Activated CD8-positive, alpha-beta memory T cell treated with anti-CD3 and anti-CD28 coated beads for 4 hours (primary cell): Measurements from ENCODE around the gene C5orf58.

Experiments used
- DNase-seq, 2 donors: peaks; one replicate each; pipeline ENCODE4 v3.0.0-alpha.2; 2020; ENCODE audit warnings: low read depth in 2 of 2

C5orf58 gene, protein sequence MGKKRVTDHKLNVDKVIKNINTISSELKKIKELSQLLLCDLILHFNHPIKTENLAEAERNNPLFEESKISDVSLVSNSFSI

DNA sequence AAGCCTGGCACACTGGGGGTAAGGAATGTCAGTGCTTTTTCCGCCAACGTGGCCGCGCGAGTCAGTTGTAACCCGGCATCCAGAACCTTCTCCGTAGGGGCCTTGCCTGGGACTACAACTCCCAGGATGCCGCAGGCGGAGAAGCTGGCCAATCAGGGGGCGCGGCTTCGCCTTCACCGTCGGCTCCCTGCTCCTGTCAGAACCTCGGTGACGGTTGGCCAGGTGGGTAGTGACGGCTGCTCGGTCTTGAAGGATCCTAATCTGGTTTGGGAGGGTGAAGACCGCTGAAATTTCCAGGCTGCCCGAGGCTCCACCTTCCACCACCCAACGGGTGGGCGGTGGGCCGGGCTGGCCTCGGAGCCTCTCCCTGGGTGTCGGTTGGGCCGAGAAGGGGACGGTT, at the start of gene C5orf58:
TSS of gene C5orf58 (plus strand) at position 200 of the 400 bp plus-strand sequence. CDS start 1,992 bp downstream, outside the sequence.
- DNase-seq = no peak

DNA sequence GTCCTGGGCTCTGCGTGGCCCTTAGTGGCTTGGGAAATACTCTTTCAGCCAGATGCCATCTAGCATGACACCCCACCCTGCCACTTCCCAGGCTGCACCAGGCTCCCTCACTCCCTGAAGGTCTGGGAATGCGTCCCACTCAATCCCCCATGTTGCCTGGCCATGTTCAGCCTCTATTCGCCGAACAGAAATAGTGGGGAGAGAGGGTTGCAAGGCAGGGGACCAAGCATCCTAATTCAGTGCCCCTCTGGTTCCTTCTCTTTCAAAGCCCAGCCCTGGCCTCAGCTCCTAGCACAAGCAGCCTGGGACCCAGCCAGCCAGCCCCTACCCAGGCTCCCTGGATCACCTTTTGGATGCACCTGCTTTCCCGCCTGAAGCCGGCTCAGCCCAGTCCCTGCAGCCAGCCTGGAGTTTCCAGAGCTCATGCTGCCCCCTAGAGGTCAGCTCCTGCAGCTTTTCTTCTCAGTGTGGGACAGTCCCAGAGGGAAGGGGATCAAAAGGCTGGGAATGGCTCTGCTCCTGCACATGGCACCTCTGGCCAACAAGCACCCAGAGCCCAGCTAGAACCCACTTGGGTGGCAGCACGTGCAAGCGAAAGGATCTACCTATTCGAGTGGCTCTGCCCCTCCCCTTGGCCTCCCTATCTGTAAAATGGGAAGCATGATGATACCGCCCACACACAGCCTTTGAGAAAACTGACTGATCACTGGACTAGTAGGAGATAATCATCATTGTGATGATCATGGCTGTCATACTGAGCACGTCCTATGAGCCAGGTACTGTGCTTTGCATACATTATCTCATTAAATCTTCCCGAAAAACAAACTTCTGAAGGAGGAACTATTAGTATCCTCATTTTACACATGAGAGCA, 48.7 kb upstream of the C5orf58 start:
- no peak for DNase-seq

DNA sequence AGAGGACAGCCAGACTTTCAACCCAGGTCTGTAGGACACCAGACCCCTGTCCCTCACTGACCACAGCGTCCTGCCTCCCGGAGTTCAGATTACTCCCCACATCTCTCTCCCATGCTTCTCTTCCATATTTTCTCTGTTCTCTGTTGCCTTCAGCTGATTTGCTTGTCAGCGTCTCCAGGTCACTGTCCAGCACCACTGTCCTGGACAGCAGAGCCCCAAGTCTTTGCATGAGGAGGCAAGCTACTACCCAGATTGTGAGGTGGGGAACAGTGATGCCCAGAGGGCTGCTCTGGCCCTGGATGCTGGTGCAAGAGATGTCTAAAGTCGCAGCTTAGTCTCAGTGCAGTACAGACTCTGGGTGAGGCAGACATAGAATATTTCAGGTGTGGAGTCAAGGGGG, 48.0 kb upstream of the C5orf58 start:
- no peak for DNase-seq

DNA sequence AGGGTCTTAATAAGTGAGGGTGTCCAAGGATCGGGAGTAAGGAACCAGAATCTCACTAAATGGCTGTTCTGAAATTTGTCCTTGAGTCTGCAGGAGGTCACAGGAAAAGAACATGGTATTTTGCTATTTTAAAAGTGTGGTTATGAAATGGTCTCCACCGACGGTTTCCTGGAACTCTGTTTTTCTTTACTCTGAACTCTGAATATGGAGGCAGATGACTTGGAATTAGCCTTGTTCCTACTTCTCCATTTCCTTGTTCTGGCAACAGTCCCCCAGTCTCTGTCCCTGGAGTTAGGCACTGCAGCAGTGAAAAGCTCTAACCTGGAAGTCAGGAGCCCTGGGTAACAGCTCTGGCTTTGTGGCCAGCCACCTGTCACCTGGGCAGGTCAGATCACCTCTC, 46.6 kb upstream of the C5orf58 start:
- no peak for DNase-seq

DNA sequence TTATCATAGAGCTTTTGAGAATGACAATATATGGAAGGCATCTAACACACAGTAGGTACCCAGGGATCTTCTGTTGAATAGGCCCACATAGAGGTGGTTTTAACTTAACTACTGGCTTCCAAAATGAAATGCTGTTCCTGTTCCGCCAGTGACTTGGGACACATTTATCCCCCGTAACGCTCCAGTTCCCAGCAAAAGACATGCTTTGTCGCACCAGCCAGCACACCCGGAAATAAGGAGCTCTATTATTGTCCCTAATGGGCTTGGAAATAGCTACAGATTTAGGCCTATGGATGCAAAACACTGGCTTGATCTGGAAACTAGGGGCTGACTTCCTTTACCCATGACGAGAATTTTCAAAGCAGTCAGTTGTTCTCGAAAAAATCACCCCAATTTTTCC, 45.9 kb upstream of the C5orf58 start:
- no peak for DNase-seq

DNA sequence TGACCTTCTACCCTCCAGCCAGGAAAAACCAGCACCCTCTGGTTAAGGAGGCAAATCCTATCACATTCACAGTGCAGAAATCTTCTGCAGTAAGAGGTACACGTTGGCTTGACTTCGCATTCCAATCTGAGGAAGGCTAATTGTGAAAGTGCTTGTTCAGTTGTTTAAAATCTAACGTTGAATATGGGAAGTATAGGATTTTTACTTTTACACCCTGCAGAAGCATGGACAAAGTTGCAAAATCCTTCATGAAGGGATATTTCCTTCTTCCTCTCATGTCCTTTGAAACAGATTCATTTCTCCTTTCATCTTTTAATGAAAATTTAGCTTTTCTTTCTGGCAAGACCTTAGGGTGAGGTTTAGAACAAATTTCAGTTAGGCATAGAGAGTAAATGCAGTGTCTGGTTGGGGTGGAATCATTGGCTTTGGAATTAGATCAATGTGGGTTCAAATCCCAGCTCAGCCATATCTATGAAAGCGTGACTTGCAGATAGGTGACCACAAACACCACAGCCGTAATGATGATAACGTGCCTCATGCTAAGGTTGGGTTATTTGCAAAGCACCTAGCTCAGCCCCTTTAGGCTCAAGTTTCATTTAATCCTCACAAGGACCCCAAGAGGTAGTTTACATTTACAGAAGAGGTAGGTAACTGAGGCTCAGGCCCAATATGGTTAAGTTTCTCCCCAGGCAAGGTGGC, 42.2 kb upstream of the C5orf58 start:
- DNase-seq = no peak

DNA sequence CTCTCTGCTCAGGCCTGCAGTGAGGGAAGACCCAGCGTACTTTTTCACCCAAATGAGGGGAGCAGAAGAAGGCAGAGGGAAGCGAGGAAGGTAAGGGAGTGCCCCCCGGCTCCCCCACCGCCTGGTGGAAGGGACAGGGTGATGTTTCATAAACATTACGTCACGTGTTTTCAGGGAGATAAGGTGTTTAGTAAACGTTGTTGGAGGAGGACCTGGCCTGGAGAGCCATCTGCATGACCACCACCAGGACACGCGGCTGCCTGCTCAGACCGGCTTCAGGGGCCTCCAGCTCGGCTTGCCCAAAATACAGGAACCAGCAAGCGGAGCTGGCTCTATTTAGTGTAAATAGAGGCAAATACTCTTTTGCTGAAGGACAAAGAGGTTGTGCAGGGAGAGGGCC, 40.0 kb upstream of the C5orf58 start:
- DNase-seq = no peak

DNA sequence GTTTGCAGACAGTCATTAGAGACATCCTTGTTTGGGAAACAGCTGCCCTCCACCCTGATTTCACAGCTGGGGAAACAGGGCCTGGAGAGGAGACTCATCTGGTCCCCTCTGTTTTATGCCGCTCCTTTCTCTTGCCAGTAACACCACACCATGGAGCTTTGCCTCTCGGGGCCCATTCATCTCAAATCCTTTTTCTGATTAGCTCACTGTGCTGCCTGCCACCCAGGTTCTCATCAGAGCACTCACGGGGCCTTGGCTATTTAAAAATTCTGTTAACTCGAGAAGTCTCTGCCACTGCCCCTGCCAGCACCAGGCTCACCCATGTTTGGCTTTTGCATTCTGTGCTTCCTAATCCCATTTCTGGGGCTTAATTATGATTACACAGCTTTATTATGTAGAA, 36.8 kb upstream of the C5orf58 start:
- DNase-seq = no peak

DNA sequence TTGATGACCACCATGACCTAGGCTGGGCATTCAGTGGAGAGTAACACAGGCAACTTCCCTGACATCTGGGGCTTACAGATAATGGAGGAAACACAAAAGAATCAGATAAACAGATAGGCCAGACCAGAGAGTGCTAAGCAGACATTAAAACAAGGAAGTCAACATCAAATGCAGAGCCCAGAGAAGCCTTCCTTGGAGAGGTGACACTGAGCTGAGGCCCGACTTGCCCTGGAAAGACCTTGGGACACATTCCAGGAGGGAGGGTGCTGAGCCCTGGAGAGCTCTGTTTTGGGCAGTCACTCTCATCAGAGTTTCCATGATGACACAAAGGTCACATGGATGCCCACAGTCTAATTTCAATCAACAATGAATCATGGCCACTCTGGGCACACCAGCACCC, 31.9 kb upstream of the C5orf58 start:
- DNase-seq = no peak

DNA sequence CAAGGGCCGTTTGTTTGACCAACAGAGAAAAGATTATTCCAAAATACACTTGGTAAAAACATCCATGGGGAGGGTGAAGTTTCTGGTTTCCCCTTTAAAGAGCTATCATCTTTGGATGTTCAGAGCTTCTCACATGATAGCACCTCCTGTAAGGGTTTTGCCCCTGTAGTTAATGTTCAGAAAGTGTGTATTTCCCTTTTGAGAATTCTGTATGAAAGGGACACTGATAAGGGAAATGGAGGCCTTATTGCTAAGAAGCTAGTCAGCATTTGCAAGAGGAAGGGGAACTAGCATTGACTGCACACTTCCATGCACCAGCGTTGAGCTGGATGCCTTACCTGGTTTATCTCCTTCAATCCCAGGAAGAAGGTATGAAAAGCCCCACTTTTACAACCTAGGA, 31.5 kb upstream of the C5orf58 start:
- no peak for DNase-seq

DNA sequence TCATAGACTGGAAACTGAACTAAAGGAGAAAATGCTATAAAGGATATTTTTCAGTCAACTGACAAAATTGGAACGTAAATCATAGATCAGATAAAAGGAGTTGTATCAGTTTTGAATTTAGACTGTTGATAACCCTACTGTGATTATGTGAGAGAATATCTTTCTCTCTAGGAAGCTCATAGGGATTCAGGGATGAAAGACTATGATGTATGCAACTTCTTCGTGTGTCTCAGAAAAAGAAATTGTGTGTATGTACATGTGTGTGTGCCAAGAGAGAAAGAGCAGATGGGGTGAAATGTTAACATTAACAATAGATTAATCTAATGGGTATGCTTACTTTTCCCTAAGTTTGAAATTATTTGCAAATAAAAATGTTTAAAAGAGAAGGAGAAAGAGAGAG, 30.7 kb upstream of the C5orf58 start:
- no peak for DNase-seq

DNA sequence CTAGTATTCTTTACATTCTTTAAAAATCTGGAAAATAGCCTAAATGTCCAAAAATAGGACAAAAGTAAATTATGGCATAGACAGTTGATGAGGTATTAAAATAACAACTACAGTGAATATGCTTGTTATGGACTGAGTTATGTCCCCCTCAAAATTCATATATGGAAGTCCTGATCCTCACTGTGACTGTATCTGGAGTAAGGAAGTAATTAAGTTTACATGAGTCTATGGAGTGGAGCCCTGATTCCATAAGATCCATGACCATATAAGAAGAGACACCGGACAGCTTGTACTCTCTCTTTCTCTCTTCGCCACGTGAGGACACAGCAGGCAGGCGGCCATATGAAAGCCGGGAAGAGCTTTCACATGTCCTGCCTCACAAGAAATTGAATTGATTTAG, 28.6 kb upstream of the C5orf58 start:
- DNase-seq = no peak

DNA sequence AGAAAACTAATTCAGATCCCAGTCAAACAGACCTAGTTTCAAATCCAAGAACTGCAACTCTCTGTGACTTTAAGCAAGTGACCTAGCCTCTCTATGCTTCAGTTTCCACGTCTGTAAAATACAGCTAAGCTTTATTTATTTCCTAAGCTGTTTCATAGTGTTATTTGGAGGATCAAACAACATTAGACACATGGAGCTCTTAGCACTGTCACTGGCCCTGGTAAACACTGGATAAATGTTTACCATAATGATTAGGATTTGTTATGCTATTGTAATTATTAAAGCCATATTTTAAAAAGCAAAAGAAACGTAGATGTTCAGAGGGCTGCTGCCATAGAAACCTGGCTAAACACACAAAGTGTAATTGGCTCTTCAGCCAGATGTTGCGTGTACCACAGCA, 26.6 kb upstream of the C5orf58 start:
- DNase-seq = no peak

DNA sequence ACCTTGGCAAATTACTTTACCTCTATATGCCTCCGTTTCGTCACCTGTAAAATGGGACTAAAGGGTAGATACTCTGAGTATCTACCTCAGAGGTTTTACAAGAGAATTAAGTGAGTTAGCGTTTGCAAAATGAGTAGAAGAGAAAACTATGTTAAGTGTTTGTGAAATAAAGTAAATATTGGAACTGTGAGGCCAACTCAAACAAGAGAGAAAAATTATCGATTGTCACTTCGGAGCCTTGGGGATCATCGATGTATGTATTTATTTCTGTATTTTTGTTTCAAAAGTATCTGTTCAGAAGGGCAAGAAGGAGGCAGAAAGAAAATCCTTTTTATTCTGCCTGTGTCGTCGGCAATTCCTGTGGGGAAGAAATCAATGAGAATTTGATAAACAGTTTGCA, 25.8 kb upstream of the C5orf58 start:
- no peak for DNase-seq

DNA sequence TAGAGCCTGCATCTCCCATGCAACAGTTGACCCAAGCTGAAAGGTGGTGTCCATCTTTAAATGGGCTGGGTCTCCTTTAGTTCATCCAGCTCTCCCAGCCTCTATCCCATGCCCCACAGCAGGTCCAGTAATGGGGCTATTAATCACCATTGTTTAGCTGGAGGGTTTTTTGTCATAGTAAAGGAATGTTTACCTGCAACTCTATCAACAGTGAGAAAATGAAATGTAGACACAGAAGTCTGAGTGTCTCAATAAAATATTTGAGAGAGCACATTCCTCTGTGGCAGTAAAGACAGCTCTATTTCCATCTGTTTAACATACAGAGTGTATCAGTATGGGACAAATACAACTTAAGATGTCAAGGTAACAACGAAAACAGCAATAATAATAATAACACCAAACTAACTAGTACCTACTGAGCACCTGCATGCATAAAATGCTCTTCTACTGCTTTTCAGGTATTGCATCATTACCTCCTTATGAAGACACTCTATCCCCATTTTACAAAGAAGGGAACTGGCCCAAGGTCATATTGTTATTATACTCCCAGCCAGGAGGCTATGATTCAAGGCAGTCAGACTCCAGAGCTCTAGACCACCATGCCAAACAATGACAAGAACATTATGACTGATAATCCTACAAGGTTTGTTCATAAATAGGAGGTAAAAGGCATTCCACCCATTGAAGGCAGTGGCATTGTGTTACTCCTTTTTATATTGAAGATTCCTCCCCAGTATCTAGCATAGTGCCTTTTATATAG, 21.0 kb upstream of the C5orf58 start:
- DNase-seq = no peak

DNA sequence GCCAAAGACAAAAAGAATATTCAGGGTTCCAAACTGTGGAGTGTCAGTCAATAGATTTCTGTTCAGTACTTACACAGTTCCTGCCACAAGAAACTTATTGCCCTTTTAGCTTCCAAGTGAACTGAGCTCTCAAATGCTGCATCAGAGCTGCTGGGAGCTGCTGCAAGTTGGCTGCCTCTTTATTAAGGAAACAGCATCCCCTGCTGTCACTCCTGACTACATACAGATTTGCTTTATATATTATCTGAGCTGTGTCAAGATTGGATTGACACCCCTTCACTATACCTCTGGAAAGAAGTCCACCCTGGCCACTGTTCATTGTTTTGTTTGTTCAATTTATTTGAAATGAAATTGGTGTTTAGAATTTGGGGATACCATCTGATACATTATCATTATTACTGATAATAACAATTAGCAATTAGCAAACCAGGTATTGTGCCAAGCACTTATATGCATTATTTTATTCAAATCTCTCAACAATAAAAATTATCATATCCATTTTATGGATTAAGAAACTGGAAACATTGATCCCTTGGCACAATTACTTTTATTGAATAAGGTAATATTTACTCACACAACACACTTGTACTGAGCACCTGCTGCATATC, 16.4 kb upstream of the C5orf58 start:
- DNase-seq = no peak

DNA sequence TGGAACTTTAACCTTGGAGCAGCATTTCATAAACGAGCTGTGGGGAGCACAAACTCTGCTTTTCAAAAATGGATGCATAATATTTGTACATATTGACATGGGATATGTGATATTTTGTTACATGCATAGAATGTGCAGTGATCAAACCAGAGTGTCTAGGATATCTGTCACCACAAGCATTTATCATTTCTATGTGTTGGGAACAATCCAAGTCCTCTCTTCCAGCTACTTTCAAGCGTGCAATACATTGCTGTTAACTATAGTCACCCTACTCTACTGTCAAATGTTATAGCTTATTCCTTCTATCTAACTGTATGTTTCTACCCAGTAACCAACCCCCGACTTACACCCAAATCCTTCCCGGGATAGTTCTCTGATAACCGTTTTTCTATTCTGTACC, 15.0 kb upstream of the C5orf58 start:
- no peak for DNase-seq

DNA sequence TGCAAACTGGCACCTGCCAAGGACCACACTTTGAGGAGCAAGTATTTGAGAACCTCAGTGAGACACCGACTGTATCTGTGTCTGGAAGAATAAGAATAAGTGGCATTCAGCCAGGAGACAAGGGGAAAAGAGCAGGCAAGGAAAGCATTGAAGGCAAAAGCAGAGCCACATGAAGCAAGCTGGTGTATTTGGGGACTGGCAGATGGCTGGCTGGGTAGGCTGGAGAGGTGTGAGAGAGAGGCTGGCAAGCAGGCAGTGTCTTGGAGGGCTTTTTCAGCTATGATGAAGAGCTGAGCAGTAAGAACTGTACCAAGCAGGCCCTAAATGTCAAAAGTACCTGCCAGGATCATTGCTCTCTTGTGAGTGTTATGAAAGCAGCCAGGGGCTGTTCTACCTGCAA, 14.1 kb upstream of the C5orf58 start:
- no peak for DNase-seq

DNA sequence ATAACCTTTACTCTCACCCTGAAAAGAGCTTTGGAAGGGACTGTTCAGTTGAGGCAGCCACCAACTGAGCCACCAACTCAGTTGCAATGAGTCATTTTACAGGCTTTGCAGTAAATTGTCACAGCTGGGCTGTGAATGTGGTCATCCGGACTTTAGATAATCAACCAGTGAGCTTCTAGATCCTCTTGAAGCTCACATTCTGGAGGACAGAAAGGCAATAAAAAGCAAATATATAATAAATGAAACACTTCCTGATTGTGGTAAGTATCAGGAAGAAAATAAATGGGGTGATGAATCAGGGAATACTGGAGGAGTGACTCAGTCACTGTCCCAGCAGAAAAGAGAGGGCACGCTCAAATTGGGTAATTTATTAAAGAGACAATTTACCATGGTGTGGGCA, 13.2 kb upstream of the C5orf58 start:
- no peak for DNase-seq

DNA sequence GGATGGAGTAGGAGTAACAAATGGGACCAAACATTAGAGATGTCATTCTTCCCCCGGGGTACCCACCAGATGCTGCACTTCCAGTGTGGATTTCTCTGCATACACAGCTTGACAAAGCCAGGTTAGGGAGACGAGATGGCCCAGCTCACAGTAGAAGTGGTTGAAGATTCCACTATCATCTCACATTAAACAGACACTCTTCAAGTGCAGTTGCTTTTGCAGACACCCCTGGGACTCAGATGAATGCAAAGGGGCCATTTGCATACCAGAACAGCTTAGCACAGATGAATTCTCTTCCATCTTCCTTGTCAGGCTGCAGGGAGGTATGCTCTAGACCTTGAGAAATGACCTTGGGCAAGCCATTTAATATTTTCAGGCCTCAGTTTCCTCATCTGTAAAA, 12.6 kb upstream of the C5orf58 start:
- no peak for DNase-seq

DNA sequence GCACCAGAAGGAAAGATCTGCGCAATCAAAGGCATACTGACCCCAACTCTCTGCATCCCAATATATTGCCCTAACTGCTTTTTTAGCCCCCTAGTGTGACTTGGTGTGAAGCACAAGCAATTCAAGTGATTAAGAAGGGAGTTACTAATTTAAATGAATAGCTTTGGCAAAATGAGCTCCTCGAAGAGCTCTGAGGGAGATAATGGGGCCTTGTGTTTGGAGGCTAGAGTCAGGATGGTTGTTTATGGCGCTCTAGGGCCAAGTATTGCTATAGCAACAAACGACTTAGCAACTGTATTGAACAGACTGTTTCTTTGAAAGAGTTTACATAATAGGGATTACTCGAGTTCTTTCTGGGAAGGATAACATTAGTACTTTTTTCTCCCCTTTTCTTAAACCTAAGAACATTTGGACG, 11.5 kb upstream of the C5orf58 start:
- no peak for DNase-seq

DNA sequence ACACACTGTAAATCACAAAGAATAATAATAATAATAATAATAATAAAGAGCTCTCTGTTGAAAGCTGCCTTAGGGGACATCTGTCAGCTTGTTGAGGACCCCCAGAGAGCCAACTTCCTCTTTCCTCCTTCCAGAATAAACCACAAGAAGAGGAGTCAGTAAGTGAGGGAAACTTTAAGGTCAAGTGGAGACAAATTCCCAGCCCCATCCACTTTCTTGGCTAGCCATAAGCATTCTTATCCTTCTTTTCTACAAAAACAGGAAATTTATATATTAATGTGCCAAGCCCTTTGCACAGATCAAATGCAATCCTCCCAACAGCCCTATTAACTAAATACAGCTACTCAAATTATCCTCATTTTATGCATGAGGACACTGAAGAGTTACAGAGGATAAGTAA, 9.4 kb upstream of the C5orf58 start:
- no peak for DNase-seq
